Measurements from ENCODE around the gene CHD5.
"Not testable (repeated sequence)": the region's sequence is repeated elsewhere in the genome, so short reads cannot be mapped to it uniquely, and the experiment has no call there.

The CHD5 gene

DNA sequence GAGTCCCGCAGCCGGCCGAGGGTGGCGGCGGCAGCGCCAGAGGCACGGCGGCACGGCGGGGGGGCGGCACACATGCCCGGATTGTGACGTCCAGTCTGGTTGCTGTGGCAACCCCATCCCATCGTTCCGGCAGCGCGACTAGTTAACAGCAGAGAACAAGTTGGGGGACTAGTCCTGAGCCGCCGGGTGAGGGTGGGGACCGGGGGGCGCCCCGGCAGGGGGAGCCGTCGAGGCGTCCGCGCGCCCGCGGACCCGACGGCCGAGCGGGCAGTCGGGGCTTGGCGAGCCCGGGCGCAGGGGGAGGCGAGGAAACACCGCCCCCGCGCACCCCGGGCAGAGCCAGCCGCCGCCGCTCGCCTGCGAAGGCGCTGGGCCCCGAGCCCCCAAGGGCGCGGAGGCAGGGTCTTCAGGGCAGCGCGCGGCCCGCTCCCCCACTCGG lies at the start of gene CHD5:
TSS of gene CHD5 (minus strand) at position 54 of the 439 bp plus-strand sequence. CDS start 298 bp downstream, outside the sequence.
- peak; percentile 30 for DNase-seq (ENCODE audit: low read depth, low spot score)

DNA sequence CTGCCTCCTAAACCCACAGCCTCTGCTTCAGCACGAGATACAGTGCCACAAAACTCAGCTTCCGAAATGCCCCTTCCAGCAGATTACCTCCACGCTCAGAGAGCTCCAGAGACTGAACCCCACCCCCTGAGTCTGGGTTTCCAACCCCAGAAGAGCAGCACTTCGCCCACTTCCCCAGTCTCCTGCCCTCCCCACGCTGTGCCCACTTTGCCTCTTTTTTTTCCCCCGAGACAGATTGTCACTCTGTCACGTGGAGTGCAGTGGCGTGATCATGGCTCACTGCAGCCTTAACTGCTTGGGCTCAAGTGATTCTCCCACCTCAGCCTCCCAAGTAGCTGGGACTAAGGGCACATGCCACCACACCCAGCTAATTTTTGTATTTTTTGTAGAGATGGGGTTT lies 45.5 kb upstream of the CHD5 start:
- DNase-seq (ENCODE audit: low read depth, low spot score), result no peak

DNA sequence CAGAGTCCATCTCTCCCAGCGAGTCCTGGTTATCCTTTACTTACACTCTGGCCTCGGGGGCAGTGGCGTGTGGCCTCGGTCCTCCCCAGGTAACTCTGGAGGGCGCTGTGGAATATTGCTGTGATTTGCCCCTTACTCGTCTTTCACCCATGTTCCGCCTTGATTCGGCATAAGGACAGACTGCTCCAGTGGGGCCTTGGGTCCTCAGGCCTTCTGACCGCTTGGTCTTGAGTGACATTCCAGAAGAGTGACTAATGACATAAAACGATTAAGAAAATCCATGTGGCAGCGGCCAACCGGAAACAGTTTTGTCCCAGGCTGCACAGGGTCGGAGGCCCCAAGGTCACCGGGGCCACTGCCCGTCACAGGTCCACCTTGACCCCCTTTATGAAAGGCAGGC lies 44.6 kb upstream of the CHD5 start:
- DNase-seq (ENCODE audit: low read depth, low spot score), result no peak

DNA sequence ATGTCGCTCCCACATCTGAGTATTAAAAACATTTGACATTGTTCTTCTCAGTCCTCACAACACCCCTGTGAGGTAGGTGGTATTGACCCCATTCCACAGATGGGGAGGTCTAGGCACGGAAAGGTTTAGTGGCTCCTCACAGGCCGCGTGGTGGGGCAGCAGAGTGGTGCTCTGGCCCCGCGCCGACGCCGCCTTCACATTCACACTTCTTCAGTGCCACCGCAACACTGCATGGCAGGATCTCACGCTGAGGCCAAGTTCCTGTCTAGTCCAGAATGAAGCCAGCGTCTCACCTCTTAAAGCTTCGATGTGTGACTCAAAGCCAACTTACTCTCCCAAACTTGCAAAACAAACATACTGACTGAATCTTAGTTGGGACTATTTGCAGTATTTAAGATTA lies 43.5 kb upstream of the CHD5 start:
- no peak for DNase-seq (ENCODE audit: low read depth, low spot score)

DNA sequence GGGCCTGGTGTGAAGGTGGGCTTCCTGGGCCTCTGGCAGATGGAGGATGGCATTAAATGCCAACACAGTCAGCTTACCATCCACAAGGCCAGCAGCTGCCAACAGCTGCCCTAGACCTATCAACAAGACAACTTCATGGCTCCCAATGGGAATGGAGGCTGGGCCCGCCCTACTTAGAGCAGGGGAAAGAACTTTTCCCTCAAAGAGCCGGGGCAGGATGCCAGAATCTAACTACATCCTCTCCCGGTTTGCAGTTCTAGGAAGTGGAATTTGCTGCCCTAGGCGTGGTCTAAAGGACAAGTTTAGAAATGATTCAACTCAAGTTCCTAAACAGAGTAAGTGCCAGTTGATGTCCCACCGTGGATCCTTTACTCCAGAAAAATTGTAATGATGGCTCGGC lies 42.5 kb upstream of the CHD5 start:
- DNase-seq (ENCODE audit: low read depth, low spot score), result no peak

DNA sequence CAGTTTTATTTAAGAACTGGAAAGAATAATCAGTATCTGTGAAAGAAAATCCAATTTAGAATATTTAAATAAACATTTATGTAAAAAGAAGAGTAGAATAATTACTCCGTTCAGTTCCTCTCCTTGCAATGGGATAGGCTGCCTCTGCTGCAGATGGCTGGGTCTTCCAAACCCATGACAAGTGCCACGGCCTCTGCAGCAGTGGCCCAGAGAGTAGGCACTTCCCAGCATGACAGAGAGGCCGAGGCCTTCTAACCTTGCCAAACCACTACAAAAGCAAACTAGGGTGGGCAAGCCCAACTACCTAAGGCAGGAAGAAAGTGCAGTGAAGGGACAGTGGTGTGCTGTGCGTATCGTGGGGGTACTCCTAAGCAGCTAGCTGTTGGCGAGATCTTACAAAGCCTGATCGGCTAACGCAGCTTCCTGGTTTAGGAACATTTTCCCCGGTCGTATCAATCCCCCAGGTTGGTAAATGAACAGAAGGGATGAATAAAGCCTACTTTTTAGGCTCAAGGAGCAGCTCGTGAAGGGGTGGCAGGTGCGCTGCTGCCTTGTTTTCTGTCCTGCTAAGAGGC lies 41.2 kb upstream of the CHD5 start:
- no peak for DNase-seq (ENCODE audit: low read depth, low spot score)

DNA sequence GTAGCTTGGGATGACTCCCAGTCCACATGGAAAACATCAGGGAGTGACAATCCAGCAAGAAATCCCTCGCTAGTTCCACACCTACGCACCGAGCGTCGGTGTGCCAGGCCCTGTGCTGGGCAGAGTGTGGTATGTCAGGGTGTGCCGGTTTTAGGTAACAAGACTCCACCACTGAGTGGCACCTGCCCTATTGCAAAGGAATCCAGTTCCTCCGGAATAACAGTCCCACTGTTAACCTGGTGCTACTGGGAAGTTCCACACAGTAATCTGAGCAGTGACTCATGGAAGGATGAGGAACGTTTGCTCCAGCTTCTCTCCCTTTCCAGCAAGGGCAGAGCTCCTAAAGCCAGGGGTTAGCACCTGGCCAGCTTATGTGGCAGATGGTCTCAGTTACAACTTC lies 40.1 kb upstream of the CHD5 start:
- DNase-seq (ENCODE audit: low read depth, low spot score), result peak; percentile 17

DNA sequence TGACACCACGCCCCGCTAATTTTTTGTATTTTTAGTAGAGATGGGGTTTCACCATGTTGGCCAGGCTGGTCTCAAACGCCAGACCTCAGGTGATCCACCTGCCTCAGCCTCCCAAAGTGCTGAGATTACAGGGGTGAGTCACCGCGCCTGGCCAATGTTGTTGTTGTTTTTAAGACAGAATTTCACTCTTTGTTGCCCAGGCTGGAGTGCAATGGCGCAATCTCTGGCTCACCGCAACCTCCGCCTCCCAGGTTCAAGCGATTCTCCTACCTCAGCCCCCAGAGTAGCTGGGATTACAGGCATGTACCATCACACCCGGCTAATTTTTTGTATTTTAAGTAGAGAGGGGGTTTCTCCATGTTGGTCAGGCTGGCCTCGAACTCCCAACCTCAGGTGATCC lies 39.5 kb upstream of the CHD5 start:
- DNase-seq (ENCODE audit: low read depth, low spot score), result not testable (repeated sequence)

DNA sequence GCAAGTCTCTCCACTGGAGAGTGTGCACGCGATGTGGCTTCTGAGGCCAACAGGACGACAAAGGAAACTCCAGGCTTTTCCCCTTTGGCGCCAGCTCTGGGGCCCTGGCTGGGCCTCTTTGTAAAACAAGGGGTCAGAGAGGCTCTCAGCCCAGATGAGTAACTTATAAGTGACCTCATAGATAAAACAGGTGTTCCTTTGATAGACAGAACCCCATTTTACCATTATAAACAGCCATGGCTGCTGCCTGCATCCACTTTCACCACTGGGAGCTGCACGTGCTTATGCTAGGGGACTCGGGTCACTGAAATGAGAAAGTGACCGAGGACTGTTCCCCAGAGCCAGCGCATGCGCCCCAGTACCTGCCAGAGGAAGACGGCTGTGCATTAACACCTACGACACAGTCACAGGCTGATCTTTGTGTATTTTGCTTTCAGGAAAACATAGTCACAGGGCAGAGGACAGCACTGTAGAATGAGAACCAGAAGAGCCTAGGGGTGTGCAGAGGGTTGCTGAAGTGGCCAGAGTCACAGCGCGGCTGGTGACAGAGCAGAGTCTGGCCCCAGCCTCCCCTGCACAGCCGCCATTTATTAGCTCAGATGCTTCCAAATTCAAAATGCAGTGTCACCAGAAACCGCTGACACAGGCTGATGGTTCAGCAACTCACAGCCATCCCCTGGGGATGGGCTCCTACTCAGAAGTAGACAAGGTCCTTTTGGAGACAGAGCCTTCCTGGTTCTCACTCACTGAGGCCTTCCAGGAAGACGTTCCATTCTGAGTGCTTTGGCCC lies 38.4 kb upstream of the CHD5 start:
- no peak for DNase-seq (ENCODE audit: low read depth, low spot score)

DNA sequence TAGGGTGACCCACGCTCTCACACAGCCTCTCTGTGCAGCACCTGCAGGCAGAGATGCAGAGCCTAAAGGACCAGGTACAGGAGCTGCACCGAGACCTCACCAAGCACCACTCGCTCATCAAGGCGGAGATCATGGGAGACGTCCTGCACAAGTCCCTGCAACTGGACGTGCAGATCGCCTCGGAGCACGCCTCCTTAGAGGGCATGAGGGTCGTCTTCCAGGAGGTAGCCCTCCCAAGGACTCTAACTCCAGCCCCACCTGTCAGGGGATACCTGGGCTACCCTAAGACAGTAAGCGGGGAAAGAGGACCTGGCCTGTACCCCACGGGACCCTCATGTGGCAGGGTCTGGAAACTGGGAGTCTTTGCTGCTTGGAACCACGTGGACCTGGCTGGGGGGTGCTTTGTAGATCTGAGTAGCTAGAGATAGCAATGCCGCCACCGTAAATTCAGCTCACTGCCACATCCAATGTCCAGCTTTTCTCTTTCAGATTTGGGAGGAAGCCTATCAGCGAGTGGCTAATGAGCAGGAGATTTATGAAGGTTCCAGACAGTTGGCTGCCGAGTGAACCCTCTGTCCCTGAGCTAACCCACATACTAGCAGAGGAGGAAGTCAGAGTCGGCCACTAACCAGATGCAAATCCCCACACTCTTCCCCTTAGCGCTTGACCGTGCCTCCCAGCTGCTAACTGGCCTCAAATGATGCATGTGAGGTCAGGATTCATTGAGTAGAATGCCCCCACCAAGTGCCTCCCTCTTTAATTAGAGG lies 32.3 kb upstream of the CHD5 start:
- no peak for DNase-seq (ENCODE audit: low read depth, low spot score)

DNA sequence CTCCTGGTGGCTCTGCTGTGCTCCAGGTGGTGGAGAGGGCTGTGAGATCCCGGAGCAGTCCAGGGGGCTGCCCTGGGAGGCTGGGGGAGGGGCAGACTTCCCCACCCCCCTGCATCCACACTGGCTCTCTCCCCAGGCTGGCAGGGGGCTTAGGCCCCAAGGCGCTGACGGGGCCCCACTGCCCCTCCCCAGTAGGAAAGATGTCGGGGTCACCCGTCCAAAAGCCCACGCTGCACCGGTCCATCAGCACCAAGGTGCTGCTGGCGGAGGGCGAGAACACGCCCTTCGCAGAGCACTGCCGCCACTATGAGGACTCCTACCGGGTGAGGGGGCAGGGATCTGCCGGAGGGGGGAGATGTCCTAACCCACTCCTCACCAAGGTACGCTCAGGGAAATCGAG lies 31.6 kb upstream of the CHD5 start:
- DNase-seq (ENCODE audit: low read depth, low spot score), result no peak

DNA sequence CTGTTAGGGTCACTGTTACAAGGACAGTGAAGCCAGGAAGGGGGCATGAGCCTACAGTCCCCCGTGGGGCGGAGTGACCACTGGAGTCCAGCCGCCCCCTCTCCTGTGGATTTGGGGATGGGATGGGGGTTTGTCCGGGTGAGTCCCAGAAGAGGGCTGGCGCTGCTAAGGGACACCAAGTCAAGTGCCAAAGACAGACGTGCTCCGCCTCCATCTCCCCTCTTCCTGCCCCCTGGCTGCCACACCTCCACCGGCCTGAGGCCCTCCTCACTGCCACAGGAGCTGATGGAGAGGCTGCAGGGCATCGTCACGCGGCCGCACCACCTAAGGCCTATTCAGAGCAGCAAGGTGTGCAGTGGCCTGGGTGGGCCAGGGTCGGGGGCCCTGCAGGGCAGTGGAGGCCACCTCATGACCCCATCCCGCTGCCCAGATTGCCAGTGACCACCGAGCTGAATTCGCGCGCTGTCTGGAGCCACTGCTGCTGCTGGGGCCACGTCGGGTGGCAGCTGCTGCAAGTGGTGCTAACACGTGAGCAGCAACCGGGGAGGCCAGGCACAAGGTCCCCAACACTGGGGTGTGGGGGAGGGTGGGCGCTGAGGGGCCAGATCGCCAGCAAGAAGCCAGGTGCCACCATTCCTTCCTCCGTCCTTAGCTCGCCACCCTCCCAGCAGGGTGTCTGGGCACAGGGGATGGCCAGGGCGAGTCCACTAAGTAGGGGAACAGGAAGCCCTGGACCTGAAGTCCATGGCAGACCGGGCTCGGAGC lies 30.7 kb upstream of the CHD5 start:
- DNase-seq (ENCODE audit: low read depth, low spot score), result no peak

DNA sequence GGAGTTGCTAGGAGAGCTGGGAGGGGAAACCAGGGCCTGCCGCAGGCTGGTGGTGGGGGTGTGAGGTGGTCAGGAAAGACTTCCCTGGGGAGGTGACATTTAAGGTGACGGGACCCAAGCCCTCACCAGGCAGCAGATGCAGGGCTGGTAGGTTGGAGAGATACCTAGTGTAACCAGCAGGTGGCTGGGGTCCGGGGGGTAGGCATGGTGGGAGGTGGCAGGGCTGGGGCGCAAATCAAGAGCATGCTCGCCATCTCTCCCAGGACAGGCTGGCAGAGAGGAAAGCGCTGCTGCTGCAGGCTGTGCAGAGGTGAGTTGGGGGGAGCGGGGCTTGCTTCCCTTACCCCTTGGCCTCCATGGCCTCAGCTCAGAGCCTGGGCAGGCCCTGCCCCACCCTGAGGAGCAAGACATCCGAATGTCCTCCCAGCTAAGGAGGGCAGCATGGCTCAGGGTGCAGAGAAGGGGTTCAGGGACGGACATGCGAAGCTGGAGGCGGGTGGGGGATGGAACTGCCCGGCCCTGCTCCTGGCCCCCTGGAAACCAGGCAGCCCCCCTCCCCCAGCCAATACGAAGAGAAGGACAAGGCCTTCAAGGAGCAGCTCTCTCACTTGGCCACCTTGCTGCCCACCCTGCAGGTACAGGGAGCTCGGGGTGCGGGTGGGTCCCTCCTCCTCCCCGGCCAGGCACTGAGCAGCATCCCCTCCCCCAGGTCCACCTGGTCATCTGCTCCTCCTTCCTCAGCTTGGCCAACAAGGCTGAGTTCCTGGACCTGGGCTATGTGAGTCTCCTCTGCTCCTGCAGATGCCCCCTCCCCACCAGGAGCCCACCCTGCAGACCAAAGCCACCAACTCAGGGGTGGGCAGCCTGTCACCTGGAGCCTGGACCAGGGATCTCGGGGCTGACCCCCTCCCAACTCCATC lies 29.8 kb upstream of the CHD5 start:
- no peak for DNase-seq (ENCODE audit: low read depth, low spot score)

DNA sequence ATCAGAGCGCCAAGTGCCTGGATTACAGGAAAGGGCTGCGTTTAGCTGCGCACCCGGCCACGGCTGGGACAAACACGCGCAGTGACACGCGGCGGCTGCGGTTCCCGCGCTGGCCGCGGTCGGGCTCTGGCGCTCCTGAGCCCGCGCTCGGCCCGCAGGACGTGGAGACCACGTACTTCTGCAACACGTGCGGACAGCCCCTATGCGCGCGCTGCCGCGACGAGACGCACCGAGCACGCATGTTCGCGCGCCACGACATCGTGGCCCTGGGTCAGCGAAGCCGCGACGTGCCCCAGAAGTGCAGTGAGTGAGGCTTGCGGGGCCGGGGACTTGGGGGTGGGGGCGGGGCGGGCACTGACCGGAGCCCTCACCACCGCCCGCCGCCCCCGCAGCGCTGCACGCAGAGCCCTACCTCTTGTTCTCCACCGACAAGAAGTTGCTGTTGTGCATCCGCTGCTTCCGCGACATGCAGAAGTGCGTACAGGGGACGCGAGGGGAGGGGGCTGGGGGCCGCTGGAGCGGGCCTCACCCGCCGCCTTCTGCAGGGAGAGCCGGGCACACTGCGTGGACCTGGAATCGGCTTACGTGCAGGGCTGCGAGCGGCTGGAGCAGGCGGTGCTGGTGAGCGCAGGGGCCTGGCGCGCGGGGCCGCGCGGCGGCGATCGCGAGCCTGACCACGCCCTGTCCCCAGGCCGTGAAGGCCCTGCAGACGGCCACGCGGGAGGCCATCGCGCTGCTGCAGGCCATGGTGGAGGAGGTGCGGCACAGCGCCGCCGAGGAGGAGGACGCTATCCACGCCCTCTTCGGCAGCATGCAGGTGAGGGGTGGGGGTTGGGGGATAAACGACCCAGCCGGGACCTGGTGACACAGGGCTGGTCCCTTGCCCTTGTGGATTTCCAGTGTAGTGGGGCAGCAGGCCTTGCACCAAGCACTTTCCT lies 28.9 kb upstream of the CHD5 start:
- peak; percentile 55 for DNase-seq (ENCODE audit: low read depth, low spot score)

DNA sequence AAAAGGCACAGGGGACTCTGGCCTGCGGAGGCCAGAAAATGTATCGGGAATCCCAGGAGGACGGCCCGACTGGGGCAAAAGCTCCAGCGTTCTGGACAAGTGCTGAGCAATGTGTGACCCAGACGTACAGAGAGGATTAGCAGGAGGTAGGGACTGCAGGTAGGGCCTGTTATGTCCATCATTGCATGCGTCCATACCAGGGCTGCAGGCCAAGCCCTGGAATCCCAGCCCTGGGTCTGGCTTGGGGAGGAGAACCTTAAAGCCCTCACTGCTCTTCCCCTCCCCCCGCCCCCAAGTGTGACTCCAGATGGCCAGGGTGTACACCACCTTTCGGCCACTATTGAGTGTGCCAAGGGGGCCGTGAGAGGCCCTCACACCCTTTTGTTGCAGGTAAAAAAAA lies 27.8 kb upstream of the CHD5 start:
- peak; percentile 37 for DNase-seq (ENCODE audit: low read depth, low spot score)

DNA sequence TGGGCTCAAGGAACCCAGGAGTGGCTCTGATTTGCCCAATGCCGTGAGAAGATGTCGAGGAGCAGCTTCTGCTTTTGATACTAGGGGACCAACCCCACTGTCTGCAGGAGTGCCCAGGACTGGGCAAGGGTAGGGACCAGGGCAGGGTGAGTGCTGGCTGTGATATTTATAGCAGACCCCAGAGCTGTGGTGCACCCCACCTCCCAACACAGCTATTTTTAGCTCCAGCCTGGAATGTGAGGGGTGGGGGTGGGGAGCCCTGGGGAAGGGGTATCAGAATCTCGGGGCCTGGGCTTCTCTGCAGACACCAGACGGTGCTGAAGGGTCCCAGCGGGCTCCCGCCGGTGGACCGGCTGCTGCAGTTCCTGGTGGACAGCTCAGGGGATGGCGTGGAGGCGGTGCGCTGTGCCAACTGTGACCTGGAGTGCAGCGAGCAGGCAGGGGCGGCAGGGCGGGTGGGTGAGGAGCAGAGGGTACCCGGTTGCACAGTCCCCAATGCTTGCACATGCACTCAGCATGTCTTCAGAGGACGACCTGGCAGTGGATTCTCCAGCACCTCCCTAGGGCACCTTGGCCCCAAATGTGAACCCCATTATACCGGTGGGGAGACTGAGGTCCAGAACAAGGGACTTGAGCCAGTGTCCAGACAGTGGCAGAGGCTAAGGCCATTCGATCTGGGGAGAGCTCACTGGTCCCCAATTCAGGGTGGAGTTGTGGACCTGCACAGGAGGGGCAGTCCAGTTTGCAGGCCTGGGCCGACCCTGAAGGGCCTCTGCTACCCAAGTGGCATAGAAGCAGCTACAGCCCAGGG lies 27.2 kb upstream of the CHD5 start:
- no peak for DNase-seq (ENCODE audit: low read depth, low spot score)

DNA sequence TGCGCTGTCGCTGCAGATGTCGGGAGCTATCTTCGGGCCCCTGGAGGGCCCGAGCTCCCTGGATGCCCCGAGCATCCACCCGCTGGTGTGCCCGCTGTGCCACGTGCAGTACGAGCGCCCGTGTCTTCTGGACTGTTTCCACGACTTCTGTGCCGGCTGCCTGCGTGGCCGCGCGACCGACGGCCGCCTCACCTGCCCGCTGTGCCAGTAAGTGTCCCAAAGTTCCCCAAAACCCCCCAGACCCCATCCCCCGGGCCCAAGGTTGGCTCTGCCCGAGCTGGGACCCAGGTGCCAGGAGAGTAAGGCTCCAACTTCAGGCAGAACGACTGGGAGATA lies 26.4 kb upstream of the CHD5 start:
- no peak for DNase-seq (ENCODE audit: low read depth, low spot score)

DNA sequence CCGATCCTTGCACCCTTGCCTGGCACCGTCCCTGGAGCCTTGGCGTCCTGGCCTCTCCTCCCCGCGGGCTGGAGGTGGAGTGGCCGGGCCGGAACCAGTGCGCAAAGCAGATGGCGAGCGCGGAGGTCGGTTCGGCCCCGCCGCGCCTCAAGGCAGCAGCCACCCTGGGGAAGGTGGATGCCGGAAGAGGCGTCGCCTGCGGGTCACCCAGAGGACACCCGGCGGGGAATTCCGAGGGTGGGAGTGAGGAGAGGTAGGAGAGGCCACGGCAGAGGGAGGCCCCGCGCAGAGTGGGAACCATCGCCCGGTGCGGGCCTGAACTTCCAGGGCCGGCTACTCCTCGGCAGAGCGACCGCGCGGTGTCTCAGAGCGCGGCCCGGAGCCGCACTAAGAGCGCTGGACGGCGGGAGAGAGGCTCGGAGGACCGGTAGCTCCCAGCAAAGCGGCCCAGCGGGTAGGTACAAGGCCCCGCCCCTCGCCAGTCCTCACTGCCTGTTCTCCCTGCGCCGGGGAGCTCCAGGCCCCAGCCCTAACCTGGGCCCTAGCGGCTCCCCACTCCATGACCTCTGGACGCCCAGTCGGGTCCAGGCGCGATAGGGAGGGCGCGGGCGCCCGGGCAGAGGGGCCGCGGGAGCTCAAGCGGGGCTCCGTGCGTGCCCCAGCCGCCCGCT lies 25.9 kb upstream of the CHD5 start, which contains the start of gene RNF207:
TSS of gene RNF207 (plus strand) at position 271 of the 671 bp plus-strand sequence. CDS start 417 bp downstream, outside the sequence.
- DNase-seq (ENCODE audit: low read depth, low spot score), result peak; percentile 89

All from ELF-1 (cell line).